K562 (cell line): Measurements from ENCODE around the gene DPP10. TPM values are rescaled to one million over a fixed set of nuclear protein-coding genes. Genes with fewer than 3 reads are reported as not detected.

Source experiments
- EHMT2 ChIP-seq: fragments of 450-650 bp; IDR thresholded peaks from 2 replicates; pipeline ENCODE4 v1.6.1; 2018; ENCODE audit warnings: antibody characterized with exemption
- GABPB1 ChIP-seq: sonication (generic); formaldehyde crosslinking; IDR thresholded peaks from 2 replicates; pipeline ENCODE4 v1.8.0; 2022; ENCODE audit warnings: mild to moderate bottlenecking, missing genetic modification reagents
- NFRKB ChIP-seq: fragments of 450-650 bp; IDR thresholded peaks from 2 replicates; pipeline ENCODE4 v1.6.1; 2016; ENCODE audit warnings: low read depth
- ZBTB8A ChIP-seq: fragments of 450-650 bp; IDR thresholded peaks from 2 replicates; pipeline ENCODE4 v1.6.1; 2018; ENCODE audit warnings: mild to moderate bottlenecking, moderate library complexity; ENCODE audit not compliant: partially characterized antibody
- ZNF121 ChIP-seq: sonication (generic); formaldehyde crosslinking; conservative IDR thresholded peaks from 2 replicates; pipeline ENCODE4 v1.8.0; 2022; ENCODE audit warnings: missing genetic modification reagents
- polyA plus RNA-seq, 8 experiments: library from polyadenylated mRNA; depleted of rRNA in 4 of 8; stranded (reverse) in 5 of 8; unstranded in 3 of 8; fragments of >200 nt; fragmentation: Nextera tagmentation in 2 of 8; fragmentation: Illumina TruSeq in 1 of 8; extraction: Ambion mirVana in 2 of 8; extraction: Trizol in 1 of 8; gene quantifications; 2 replicates each; pipeline versions ENCODE4 v1.2.1 to v1.2.3, GENCODE V29; 2011 to 2014; ENCODE audit warnings: inconsistent platforms in 1 of 8, missing spikeins in 1 of 8
- total RNA-seq, 7 experiments: library from RNA; depleted of rRNA in 6 of 7; stranded (reverse); fragments of >200 nt in 6 of 7; fragmentation: Illumina TruSeq in 2 of 7; extraction: Trizol in 2 of 7; gene quantifications; 2 replicates each; pipeline versions ENCODE4 v1.2.1 to v1.2.3, GENCODE V29; 2011 to 2021; ENCODE audit warnings: low replicate concordance in 1 of 7
- TF ChIP-seq, protein P1 (sequence below): fragments of 200-600 bp; sonication (generic); IDR thresholded peaks from one replicate; pipeline ENCODE4 v1.6.1; 2012; ENCODE audit warnings: mild to moderate bottlenecking, low read depth, low read length, inconsistent platforms
- TF ChIP-seq, protein P2 (sequence below): IDR thresholded peaks from 3 replicates; pipeline ENCODE4 v1.6.1; 2011; ENCODE audit warnings: borderline replicate concordance, mild to moderate bottlenecking, moderate library complexity; ENCODE audit not compliant: insufficient read length; ENCODE audit errors: extremely low read depth

The DPP10 gene
- total and polyA plus RNA-seq, 9 of the 15 experiments (the other 6 are each of a cell fraction or from before 2014, with no cell fraction given) = not detected

DNA sequence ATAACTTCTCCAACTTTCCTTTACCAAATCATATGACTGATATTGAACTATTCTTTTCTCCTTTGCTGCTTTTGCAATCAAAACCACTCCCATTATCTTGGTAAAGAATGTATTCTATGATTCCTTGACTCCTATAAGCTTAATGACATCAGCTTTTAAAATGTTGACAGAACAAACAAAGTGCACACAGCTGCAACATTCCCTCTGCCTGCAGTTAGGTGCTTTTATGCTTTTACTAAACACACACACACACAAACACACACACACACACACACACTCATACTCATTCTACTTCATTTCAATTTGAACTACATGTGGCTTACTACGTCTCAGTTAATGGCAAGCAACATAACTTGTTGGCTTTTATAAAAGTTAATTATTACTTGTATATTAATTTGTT is 946.6 kb downstream of the DPP10 start (continued):
- TF ChIP-seq, protein P1, sequence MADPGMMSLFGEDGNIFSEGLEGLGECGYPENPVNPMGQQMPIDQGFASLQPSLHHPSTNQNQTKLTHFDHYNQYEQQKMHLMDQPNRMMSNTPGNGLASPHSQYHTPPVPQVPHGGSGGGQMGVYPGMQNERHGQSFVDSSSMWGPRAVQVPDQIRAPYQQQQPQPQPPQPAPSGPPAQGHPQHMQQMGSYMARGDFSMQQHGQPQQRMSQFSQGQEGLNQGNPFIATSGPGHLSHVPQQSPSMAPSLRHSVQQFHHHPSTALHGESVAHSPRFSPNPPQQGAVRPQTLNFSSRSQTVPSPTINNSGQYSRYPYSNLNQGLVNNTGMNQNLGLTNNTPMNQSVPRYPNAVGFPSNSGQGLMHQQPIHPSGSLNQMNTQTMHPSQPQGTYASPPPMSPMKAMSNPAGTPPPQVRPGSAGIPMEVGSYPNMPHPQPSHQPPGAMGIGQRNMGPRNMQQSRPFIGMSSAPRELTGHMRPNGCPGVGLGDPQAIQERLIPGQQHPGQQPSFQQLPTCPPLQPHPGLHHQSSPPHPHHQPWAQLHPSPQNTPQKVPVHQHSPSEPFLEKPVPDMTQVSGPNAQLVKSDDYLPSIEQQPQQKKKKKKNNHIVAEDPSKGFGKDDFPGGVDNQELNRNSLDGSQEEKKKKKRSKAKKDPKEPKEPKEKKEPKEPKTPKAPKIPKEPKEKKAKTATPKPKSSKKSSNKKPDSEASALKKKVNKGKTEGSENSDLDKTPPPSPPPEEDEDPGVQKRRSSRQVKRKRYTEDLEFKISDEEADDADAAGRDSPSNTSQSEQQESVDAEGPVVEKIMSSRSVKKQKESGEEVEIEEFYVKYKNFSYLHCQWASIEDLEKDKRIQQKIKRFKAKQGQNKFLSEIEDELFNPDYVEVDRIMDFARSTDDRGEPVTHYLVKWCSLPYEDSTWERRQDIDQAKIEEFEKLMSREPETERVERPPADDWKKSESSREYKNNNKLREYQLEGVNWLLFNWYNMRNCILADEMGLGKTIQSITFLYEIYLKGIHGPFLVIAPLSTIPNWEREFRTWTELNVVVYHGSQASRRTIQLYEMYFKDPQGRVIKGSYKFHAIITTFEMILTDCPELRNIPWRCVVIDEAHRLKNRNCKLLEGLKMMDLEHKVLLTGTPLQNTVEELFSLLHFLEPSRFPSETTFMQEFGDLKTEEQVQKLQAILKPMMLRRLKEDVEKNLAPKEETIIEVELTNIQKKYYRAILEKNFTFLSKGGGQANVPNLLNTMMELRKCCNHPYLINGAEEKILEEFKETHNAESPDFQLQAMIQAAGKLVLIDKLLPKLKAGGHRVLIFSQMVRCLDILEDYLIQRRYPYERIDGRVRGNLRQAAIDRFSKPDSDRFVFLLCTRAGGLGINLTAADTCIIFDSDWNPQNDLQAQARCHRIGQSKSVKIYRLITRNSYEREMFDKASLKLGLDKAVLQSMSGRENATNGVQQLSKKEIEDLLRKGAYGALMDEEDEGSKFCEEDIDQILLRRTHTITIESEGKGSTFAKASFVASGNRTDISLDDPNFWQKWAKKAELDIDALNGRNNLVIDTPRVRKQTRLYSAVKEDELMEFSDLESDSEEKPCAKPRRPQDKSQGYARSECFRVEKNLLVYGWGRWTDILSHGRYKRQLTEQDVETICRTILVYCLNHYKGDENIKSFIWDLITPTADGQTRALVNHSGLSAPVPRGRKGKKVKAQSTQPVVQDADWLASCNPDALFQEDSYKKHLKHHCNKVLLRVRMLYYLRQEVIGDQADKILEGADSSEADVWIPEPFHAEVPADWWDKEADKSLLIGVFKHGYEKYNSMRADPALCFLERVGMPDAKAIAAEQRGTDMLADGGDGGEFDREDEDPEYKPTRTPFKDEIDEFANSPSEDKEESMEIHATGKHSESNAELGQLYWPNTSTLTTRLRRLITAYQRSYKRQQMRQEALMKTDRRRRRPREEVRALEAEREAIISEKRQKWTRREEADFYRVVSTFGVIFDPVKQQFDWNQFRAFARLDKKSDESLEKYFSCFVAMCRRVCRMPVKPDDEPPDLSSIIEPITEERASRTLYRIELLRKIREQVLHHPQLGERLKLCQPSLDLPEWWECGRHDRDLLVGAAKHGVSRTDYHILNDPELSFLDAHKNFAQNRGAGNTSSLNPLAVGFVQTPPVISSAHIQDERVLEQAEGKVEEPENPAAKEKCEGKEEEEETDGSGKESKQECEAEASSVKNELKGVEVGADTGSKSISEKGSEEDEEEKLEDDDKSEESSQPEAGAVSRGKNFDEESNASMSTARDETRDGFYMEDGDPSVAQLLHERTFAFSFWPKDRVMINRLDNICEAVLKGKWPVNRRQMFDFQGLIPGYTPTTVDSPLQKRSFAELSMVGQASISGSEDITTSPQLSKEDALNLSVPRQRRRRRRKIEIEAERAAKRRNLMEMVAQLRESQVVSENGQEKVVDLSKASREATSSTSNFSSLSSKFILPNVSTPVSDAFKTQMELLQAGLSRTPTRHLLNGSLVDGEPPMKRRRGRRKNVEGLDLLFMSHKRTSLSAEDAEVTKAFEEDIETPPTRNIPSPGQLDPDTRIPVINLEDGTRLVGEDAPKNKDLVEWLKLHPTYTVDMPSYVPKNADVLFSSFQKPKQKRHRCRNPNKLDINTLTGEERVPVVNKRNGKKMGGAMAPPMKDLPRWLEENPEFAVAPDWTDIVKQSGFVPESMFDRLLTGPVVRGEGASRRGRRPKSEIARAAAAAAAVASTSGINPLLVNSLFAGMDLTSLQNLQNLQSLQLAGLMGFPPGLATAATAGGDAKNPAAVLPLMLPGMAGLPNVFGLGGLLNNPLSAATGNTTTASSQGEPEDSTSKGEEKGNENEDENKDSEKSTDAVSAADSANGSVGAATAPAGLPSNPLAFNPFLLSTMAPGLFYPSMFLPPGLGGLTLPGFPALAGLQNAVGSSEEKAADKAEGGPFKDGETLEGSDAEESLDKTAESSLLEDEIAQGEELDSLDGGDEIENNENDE = no peak
- TF ChIP-seq ZNF121 (CRISPR knock-in tag) (no peak), EHMT2 (no peak), NFRKB (no peak), GABPB1 (CRISPR knock-in tag) (no peak), ZBTB8A (no peak)
- TF ChIP-seq, protein P2, sequence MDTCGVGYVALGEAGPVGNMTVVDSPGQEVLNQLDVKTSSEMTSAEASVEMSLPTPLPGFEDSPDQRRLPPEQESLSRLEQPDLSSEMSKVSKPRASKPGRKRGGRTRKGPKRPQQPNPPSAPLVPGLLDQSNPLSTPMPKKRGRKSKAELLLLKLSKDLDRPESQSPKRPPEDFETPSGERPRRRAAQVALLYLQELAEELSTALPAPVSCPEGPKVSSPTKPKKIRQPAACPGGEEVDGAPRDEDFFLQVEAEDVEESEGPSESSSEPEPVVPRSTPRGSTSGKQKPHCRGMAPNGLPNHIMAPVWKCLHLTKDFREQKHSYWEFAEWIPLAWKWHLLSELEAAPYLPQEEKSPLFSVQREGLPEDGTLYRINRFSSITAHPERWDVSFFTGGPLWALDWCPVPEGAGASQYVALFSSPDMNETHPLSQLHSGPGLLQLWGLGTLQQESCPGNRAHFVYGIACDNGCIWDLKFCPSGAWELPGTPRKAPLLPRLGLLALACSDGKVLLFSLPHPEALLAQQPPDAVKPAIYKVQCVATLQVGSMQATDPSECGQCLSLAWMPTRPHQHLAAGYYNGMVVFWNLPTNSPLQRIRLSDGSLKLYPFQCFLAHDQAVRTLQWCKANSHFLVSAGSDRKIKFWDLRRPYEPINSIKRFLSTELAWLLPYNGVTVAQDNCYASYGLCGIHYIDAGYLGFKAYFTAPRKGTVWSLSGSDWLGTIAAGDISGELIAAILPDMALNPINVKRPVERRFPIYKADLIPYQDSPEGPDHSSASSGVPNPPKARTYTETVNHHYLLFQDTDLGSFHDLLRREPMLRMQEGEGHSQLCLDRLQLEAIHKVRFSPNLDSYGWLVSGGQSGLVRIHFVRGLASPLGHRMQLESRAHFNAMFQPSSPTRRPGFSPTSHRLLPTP = no peak
- TF ChIP-seq, all 486 proteins: peak for 0
